Transverse colon (tissue), 4 donors: ENCODE results near the gene RTN4RL1.

Source experiments
- CTCF ChIP-seq, 5 experiments: fragments of 200-600 bp in 3 of 5; fragments of 450-650 bp in 2 of 5; sonication (generic) in 3 of 5; IDR thresholded peaks; 1 replicate in 2 of 5; 2 replicates in 3 of 5; pipeline ENCODE4 v1.5.1; 2016 to 2017; ENCODE audit warnings: antibody characterized with exemption in 5 of 5, inconsistent platforms in 3 of 5, mild to moderate bottlenecking in 2 of 5, moderate library complexity in 1 of 5
- POLR2A ChIP-seq: fragments of 450-650 bp; IDR thresholded peaks from one replicate; pipeline ENCODE4 v1.6.1; 2016; ENCODE audit warnings: antibody characterized with exemption, mild to moderate bottlenecking, moderate library complexity
- POLR2AphosphoS5 ChIP-seq, 3 donors: sonication (generic); formaldehyde crosslinking; IDR thresholded peaks; one replicate each; pipeline ENCODE4 v1.6.1; 2016; ENCODE audit warnings: antibody characterized with exemption in 3 of 3

- TF ChIP-seq CTCF (IDR thresholded peaks at IDR 0.05) (no peak), POLR2A (no peak), POLR2AphosphoS5 (IDR thresholded peaks at IDR 0.05) (no peak)
Measured at GRCh38 chr17:2025220-2025621, at the start of gene RTN4RL1.
